HCT116 (cell line): ENCODE data around the gene FBXL17. TPM values are rescaled to one million over a fixed set of nuclear protein-coding genes. Genes with fewer than 3 reads are reported as not detected.

Source experiments
- ATAC-seq: fragments of 200-7000 bp; cut with Tn5 transposase; 2 replicates; pipeline ENCODE4 v1.9.1; 2020; ENCODE audit warnings: mild to moderate bottlenecking, moderate library complexity
- BruUV-seq: library from RNA; stranded (reverse); fragments of 400-500 nt; replicated peaks from 2 replicates; lab custom pipeline; 2021; lab: Mats Ljungman, UMichigan
- CTCF ChIA-PET: fragments of 300-600 bp; sonication (Branson Sonifier 250); formaldehyde crosslinking; loops from one replicate; lab custom pipeline; 2021; ENCODE audit warnings: antibody characterized with exemption; lab: Charles Lee
- POLR2A ChIA-PET: fragments of 300-600, 350-600 bp; sonication (Branson Sonifier 250); formaldehyde crosslinking; loops from one replicate; lab custom pipeline; 2021; ENCODE audit warnings: antibody characterized with exemption; lab: Charles Lee
- RAD21 ChIA-PET, 2 experiments: fragments of 300-600 bp; sonication (Branson Sonifier 250); formaldehyde crosslinking; loops; one replicate each; lab custom pipeline; 2023; ENCODE audit warnings: low total read pairs in 2 of 2; ENCODE audit not compliant: uncharacterized antibody in 2 of 2, unreplicated experiment in 2 of 2, low non-redundant PET in 1 of 2; lab: Charles Lee
- DNase-seq: peaks from one replicate; pipeline ENCODE4 v3.0.0-alpha.2; 2010; ENCODE audit warnings: low read depth, low spot score
- H2AFZ ChIP-seq: fragments of 200-600 bp; shearing (Covaris generic), sonication (generic); 2 replicates; pipeline ENCODE4 v1.6.1; 2017; ENCODE audit warnings: low read depth, mixed run types, mixed read lengths, antibody characterized with exemption, low read length; ENCODE audit not compliant: poor library complexity, severe bottlenecking
- H3K27ac ChIP-seq: 2 replicates; pipeline ENCODE4 v1.5.1; 2012; ENCODE audit warnings: low read depth, low read length
- H3K27me3 ChIP-seq: fragments of 200-600 bp; sonication (generic); 2 replicates; pipeline ENCODE4 v1.6.1; 2016; ENCODE audit warnings: mixed run types, low read length, mixed read lengths; ENCODE audit not compliant: insufficient read depth
- H3K36me3 ChIP-seq, 2 experiments: fragments of 200-500 bp in 1 of 2; fragments of 200-600 bp in 1 of 2; sonication (Bioruptor generic) in 1 of 2; sonication (generic) in 1 of 2; 2 replicates each; pipeline versions ENCODE4 v1.5.1 to v1.6.1; 2014 to 2016; ENCODE audit warnings: low read length in 2 of 2, inconsistent platforms in 1 of 2, mixed read lengths in 1 of 2, mixed run types in 1 of 2; ENCODE audit not compliant: insufficient read depth in 2 of 2, control insufficient read depth in 1 of 2
- H3K4me1 ChIP-seq, 2 experiments: fragments of 200-600 bp in 1 of 2; sonication (generic) in 1 of 2; 2 replicates each; pipeline versions ENCODE4 v1.5.1 to v1.6.1; 2012 to 2017; ENCODE audit warnings: low read length in 2 of 2, inconsistent platforms in 1 of 2, mild to moderate bottlenecking in 1 of 2, mixed read lengths in 1 of 2, mixed run types in 1 of 2, moderate library complexity in 1 of 2; ENCODE audit not compliant: insufficient read depth in 2 of 2, control insufficient read depth in 1 of 2
- H3K4me2 ChIP-seq: fragments of 200-600 bp; sonication (generic); 2 replicates; pipeline ENCODE4 v1.6.1; 2017; ENCODE audit warnings: mixed run types, low read length, mixed read lengths
- H3K4me3 ChIP-seq, 2 experiments: fragments of 200-600 bp in 1 of 2; sonication (generic) in 1 of 2; replicated peaks in 1 of 2; 2 replicates each; pipeline ENCODE4 v1.5.1; 2011 to 2016; ENCODE audit warnings: low read length in 2 of 2, control low read depth in 1 of 2, low read depth in 1 of 2, mild to moderate bottlenecking in 1 of 2, mixed read lengths in 1 of 2, mixed run types in 1 of 2
- H3K79me2 ChIP-seq: fragments of 200-600 bp; sonication (generic); 2 replicates; pipeline ENCODE4 v1.6.1; 2017; ENCODE audit warnings: mild to moderate bottlenecking, mixed run types, low read length, moderate library complexity, mixed read lengths; ENCODE audit not compliant: insufficient read depth
- H3K9ac ChIP-seq: fragments of 200-600 bp; sonication (generic); 2 replicates; pipeline ENCODE4 v1.6.1; 2016; ENCODE audit warnings: low read length, mixed read lengths
- H3K9me2 ChIP-seq: fragments of 200-600 bp; sonication (generic), shearing (Covaris generic); 2 replicates; pipeline ENCODE4 v1.6.1; 2017; ENCODE audit warnings: mixed run types, mild to moderate bottlenecking, moderate library complexity; ENCODE audit not compliant: insufficient read depth
- H3K9me3 ChIP-seq, 2 experiments: fragments of 200-500 bp in 1 of 2; fragments of 200-600 bp in 1 of 2; sonication (Bioruptor generic) in 1 of 2; sonication (generic) in 1 of 2; 2 replicates each; pipeline ENCODE4 v1.6.1; 2014 to 2017; ENCODE audit warnings: low read length in 2 of 2, mixed read lengths in 2 of 2, inconsistent platforms in 1 of 2, low read depth in 1 of 2, mild to moderate bottlenecking in 1 of 2, mixed run types in 1 of 2, moderate library complexity in 1 of 2; ENCODE audit not compliant: control insufficient read depth in 1 of 2, insufficient read depth in 1 of 2
- H4K20me1 ChIP-seq: fragments of 200-600 bp; sonication (generic), shearing (Covaris generic); 2 replicates; pipeline ENCODE4 v1.6.1; 2017; ENCODE audit warnings: mixed run types, mild to moderate bottlenecking, moderate library complexity; ENCODE audit not compliant: insufficient read depth
- ATF3 ChIP-seq: IDR thresholded peaks from 2 replicates; pipeline ENCODE4 v1.6.1; 2012
- CEBPB ChIP-seq: IDR thresholded peaks from 2 replicates; pipeline ENCODE4 v1.6.1; 2012; ENCODE audit warnings: low read depth
- CTCF ChIP-seq, 3 experiments: fragments of 200-600 bp in 1 of 3; sonication (generic) in 1 of 3; IDR thresholded peaks in 2 of 3; conservative IDR thresholded peaks in 1 of 3; 2 replicates each; pipeline ENCODE4 v1.5.1; 2012 to 2017; ENCODE audit warnings: low read depth in 2 of 3, low read length in 2 of 3, antibody characterized with exemption in 1 of 3, borderline replicate concordance in 1 of 3, control low read depth in 1 of 3, mild to moderate bottlenecking in 1 of 3, mixed read lengths in 1 of 3, mixed run types in 1 of 3, moderate library complexity in 1 of 3; ENCODE audit not compliant: insufficient read depth in 1 of 3
- EZH2 ChIP-seq: fragments of 200-600 bp; sonication (generic); IDR thresholded peaks from 2 replicates; pipeline ENCODE4 v1.6.1; 2017; ENCODE audit warnings: antibody characterized with exemption, mixed run types
- EZH2phosphoT487 ChIP-seq: fragments of 200-600 bp; IDR thresholded peaks from 2 replicates; pipeline ENCODE4 v1.6.1; 2018; ENCODE audit warnings: antibody characterized with exemption, borderline replicate concordance
- POLR2A ChIP-seq: IDR thresholded peaks from 2 replicates; pipeline ENCODE4 v1.7.0; 2011; ENCODE audit warnings: borderline replicate concordance; ENCODE audit not compliant: insufficient read depth, insufficient read length; ENCODE audit errors: extremely low read depth
- RAD21 ChIP-seq: IDR thresholded peaks from 2 replicates; pipeline ENCODE4 v1.6.1; 2012; ENCODE audit warnings: low read depth, mild to moderate bottlenecking
- REST ChIP-seq: IDR thresholded peaks from 2 replicates; pipeline ENCODE4 v1.6.1; 2012; ENCODE audit warnings: low read depth
- SRF ChIP-seq: IDR thresholded peaks from 2 replicates; pipeline ENCODE4 v1.6.1; 2012; ENCODE audit warnings: low read depth
- YY1 ChIP-seq: IDR thresholded peaks from 2 replicates; pipeline ENCODE4 v1.6.1; 2011; ENCODE audit warnings: low read length, low read depth, moderate library complexity, mild to moderate bottlenecking; ENCODE audit not compliant: insufficient replicate concordance; ENCODE audit errors: extremely low read depth
- ZBTB33 ChIP-seq: IDR thresholded peaks from 2 replicates; pipeline ENCODE4 v1.6.1; 2011; ENCODE audit warnings: mild to moderate bottlenecking, low read length, moderate library complexity; ENCODE audit not compliant: insufficient replicate concordance; ENCODE audit errors: extremely low read depth
- ZFX ChIP-seq: fragments of 450-650 bp; IDR thresholded peaks from 2 replicates; pipeline ENCODE4 v1.6.1; 2017
- ZNF274 ChIP-seq: fragments of 200-500 bp; sonication (Bioruptor generic); IDR thresholded peaks from 2 replicates; pipeline ENCODE4 v1.6.1; 2014; ENCODE audit warnings: mild to moderate bottlenecking, low read depth, low read length, inconsistent platforms
- intact Hi-C: fragments of 100-400 bp; cut with micrococcal nuclease; formaldehyde crosslinking; loops from 2 replicates; pipeline ENCODE4 v1.10.0; 2022
- total RNA-seq: library from RNA; stranded (reverse); gene quantifications from one replicate; pipeline ENCODE4 v1.2.1, GENCODE V29; 2021; ENCODE audit not compliant: unreplicated experiment

The FBXL17 gene
- total RNA-seq, 1 experiment from 2014 or later = 9.4 TPM

- DNase-seq = no peak
- TF ChIP-seq EZH2 (no peak), YY1 (no peak), ATF3 (no peak), RAD21 (no peak), ZBTB33 (no peak), ZNF274 (no peak), EZH2phosphoT487 (no peak), CEBPB (no peak), SRF (no peak), CTCF (IDR thresholded peaks at IDR 0.05 in 2 of 3, conservative IDR thresholded peaks at IDR 0.05 in 1 of 3; ENCODE audit: borderline replicate concordance in 1 of 3, insufficient read depth in 1 of 3, low read depth in 2 of 3, low read length in 2 of 3) (no peak), POLR2A (no peak), ZFX (no peak), REST (no peak)
- BruUV-seq = no TSS peak
- ChIA-PET CTCF (no interaction called here), RAD21 (no interaction called here), POLR2A (no interaction called here)
- Histone ChIP-seq H3K4me1 (no peaks in the 10 kb centered on the region), H3K27ac (no peak overlapping the region), H3K4me3 (no peak overlapping the region), H4K20me1 (no peaks in the 10 kb centered on the region), H2AFZ (no peak overlapping the region), H3K79me2 (no peaks in the 10 kb centered on the region), H3K36me3 (no peaks in the 10 kb centered on the region), H3K9ac (no peak overlapping the region), H3K9me3 (no peaks in the 10 kb centered on the region), H3K9me2 (no peaks in the 10 kb centered on the region), H3K4me2 (no peak overlapping the region), H3K27me3 (no peaks in the 10 kb centered on the region)
- ATAC-seq = no peak
- intact Hi-C loops = no loop called here
Measured at GRCh38 chr5:108109059-108109458, 272.8 kb downstream of the FBXL17 start.
